Neural cell (in vitro differentiated cells): ENCODE results near the gene CTAGE6. TPM values are rescaled to one million over a fixed set of nuclear protein-coding genes. Genes with fewer than 3 reads are reported as not detected.
"Not testable (repeated sequence)": the region's sequence is repeated elsewhere in the genome, so short reads cannot be mapped to it uniquely, and the experiment has no call there.

Source experiments
- H2AFZ ChIP-seq: fragments of 200-600, 300-800 bp; sonication (generic), shearing (Covaris generic); 2 replicates; pipeline ENCODE4 v1.6.0; 2014; ENCODE audit warnings: low read depth, mild to moderate bottlenecking, antibody characterized with exemption, low read length, moderate library complexity
- H3F3A ChIP-seq: fragments of 200-600 bp; shearing (Covaris generic); 2 replicates; pipeline ENCODE4 v1.6.1; 2016; ENCODE audit warnings: mild to moderate bottlenecking, moderate library complexity, mixed read lengths, antibody characterized with exemption, low read length; ENCODE audit not compliant: insufficient read depth, poor library complexity, severe bottlenecking
- H3K27ac ChIP-seq: fragments of 200-600, 300-800 bp; sonication (generic), shearing (Covaris generic); 2 replicates; pipeline ENCODE4 v1.5.1; 2014; ENCODE audit warnings: mild to moderate bottlenecking, low read length, moderate library complexity
- H3K27me3 ChIP-seq: fragments of 300-800, 200-600 bp; sonication (generic), shearing (Covaris generic); 2 replicates; pipeline ENCODE4 v1.6.0; 2014; ENCODE audit warnings: mild to moderate bottlenecking, low read depth, low read length, moderate library complexity; ENCODE audit not compliant: insufficient read depth
- H3K36me3 ChIP-seq: fragments of 300-800, 200-600 bp; sonication (generic), shearing (Covaris generic); 2 replicates; pipeline ENCODE4 v1.5.1; 2014; ENCODE audit warnings: mild to moderate bottlenecking, antibody characterized with exemption, low read length, moderate library complexity; ENCODE audit not compliant: insufficient read depth
- H3K4me2 ChIP-seq: fragments of 300-800, 200-600 bp; sonication (generic), shearing (Covaris generic); 2 replicates; pipeline ENCODE4 v1.6.0; 2014; ENCODE audit warnings: mild to moderate bottlenecking, low read length
- H3K4me3 ChIP-seq: fragments of 300-800, 200-600 bp; sonication (generic), shearing (Covaris generic); 2 replicates; pipeline ENCODE4 v1.5.1; 2014; ENCODE audit warnings: mild to moderate bottlenecking, low read length, moderate library complexity
- H3K79me2 ChIP-seq: fragments of 200-600 bp; shearing (Covaris generic); replicated peaks from 2 replicates; pipeline ENCODE4 v1.6.0; 2014; ENCODE audit warnings: mild to moderate bottlenecking, low read length, moderate library complexity; ENCODE audit not compliant: insufficient read depth
- H3K9ac ChIP-seq: fragments of 300-800, 200-600 bp; sonication (generic), shearing (Covaris generic); 2 replicates; pipeline ENCODE4 v1.6.1; 2016; ENCODE audit warnings: mild to moderate bottlenecking, low read length, mixed read lengths
- H3K9me2 ChIP-seq: fragments of 200-600 bp; shearing (Covaris generic); 2 replicates; pipeline ENCODE4 v1.6.1; 2016; ENCODE audit warnings: mild to moderate bottlenecking, low read length, mixed read lengths; ENCODE audit not compliant: insufficient read depth
- H3K9me3 ChIP-seq: fragments of 200-600, 300-800 bp; sonication (generic), shearing (Covaris generic); 2 replicates; pipeline ENCODE4 v1.6.1; 2016; ENCODE audit warnings: mild to moderate bottlenecking, mixed run types, low read length, moderate library complexity, mixed read lengths
- H4K20me1 ChIP-seq: fragments of 200-600 bp; shearing (Covaris generic); 2 replicates; pipeline ENCODE4 v1.6.1; 2016; ENCODE audit warnings: mild to moderate bottlenecking, mixed run types; ENCODE audit not compliant: insufficient read depth
- EP300 ChIP-seq: fragments of 450-650 bp; conservative IDR thresholded peaks from 2 replicates; pipeline ENCODE4 v1.6.1; 2014; ENCODE audit warnings: antibody characterized with exemption, mild to moderate bottlenecking, moderate library complexity; ENCODE audit not compliant: poor library complexity, severe bottlenecking
- EZH2 ChIP-seq: fragments of 200-600, 300-800 bp; shearing (Covaris generic), sonication (generic); IDR thresholded peaks from 2 replicates; pipeline ENCODE4 v1.6.1; 2014; ENCODE audit warnings: antibody characterized with exemption, low read length, borderline replicate concordance, mild to moderate bottlenecking; ENCODE audit not compliant: insufficient read depth, poor library complexity, severe bottlenecking
- MXI1 ChIP-seq: fragments of 450-650 bp; conservative IDR thresholded peaks from 2 replicates; pipeline ENCODE4 v1.6.1; 2014; ENCODE audit warnings: antibody characterized with exemption, mild to moderate bottlenecking; ENCODE audit not compliant: poor library complexity, severe bottlenecking
- POLR2AphosphoS5 ChIP-seq: IDR thresholded peaks from 2 replicates; pipeline ENCODE4 v1.6.1; 2012
- RAD21 ChIP-seq: fragments of 450-650 bp; conservative IDR thresholded peaks from 2 replicates; pipeline ENCODE4 v1.6.1; 2014; ENCODE audit warnings: antibody characterized with exemption, mild to moderate bottlenecking, moderate library complexity
- REST ChIP-seq: IDR thresholded peaks from 2 replicates; pipeline ENCODE4 v1.6.1; 2012; ENCODE audit warnings: borderline replicate concordance
- SMC3 ChIP-seq: fragments of 450-650 bp; conservative IDR thresholded peaks from 2 replicates; pipeline ENCODE4 v1.6.1; 2014; ENCODE audit warnings: antibody characterized with exemption, mild to moderate bottlenecking, moderate library complexity; ENCODE audit not compliant: poor library complexity
- TAF1 ChIP-seq: IDR thresholded peaks from 2 replicates; pipeline ENCODE4 v1.6.1; 2012; ENCODE audit warnings: low read depth
- polyA plus RNA-seq: library from polyadenylated mRNA; depleted of rRNA; stranded (reverse); fragments of >200 nt; gene quantifications from 2 replicates; pipeline ENCODE4 v1.2.3, GENCODE V29; 2014
- TF ChIP-seq, protein P1 (sequence below): fragments of 450-650 bp; IDR thresholded peaks from 2 replicates; pipeline ENCODE4 v1.5.1; 2014; ENCODE audit warnings: antibody characterized with exemption, mild to moderate bottlenecking, moderate library complexity; ENCODE audit not compliant: poor library complexity, severe bottlenecking

The CTAGE6 gene
- polyA plus RNA-seq, 1 donor from 2014 or later: not detected

DNA sequence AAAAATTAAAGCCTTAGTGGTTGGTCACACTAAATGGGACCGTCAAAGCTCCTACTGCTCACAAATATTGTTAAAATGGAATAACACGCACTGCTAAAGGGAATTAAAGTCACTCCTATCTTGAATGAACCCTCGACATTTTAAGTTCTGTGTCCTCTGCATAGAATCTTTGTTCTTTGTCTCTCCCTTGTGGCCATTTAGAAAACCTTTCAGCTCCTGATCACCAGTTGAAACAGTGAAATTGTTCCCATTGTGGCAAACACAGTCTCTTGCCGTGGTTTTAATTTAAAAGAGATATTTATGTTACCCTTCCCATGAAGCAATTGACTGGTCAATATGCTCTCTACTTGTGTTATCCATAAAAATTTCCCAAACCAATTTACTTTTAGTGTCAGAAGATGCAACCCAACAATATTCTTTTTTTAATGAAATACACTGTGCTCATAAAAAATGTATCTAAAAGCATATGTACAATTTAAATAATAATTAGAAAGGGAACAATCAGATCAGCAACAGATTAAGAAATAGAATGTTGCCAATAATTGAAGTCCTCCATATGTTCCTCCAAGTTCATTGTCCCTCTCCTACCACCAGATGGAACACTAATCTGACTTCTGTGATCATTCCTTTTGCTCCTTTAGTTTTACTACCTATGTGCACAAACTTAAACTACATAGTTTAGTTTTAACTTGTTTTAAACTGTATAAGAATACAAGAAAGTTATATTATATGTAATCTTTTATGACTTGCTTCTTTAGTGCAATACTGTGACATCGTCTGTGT lies 20.3 kb downstream of the CTAGE6 start:
- not testable (repeated sequence) for H4K20me1 ChIP-seq, H3K4me3 ChIP-seq, H3K9me3 ChIP-seq, H3K9ac ChIP-seq, H3K4me2 ChIP-seq, H3K79me2 ChIP-seq, H3K27me3 ChIP-seq, H3K27ac ChIP-seq, H3K9me2 ChIP-seq, H3F3A ChIP-seq, H2AFZ ChIP-seq, H3K36me3 ChIP-seq
- TF ChIP-seq, protein P1, sequence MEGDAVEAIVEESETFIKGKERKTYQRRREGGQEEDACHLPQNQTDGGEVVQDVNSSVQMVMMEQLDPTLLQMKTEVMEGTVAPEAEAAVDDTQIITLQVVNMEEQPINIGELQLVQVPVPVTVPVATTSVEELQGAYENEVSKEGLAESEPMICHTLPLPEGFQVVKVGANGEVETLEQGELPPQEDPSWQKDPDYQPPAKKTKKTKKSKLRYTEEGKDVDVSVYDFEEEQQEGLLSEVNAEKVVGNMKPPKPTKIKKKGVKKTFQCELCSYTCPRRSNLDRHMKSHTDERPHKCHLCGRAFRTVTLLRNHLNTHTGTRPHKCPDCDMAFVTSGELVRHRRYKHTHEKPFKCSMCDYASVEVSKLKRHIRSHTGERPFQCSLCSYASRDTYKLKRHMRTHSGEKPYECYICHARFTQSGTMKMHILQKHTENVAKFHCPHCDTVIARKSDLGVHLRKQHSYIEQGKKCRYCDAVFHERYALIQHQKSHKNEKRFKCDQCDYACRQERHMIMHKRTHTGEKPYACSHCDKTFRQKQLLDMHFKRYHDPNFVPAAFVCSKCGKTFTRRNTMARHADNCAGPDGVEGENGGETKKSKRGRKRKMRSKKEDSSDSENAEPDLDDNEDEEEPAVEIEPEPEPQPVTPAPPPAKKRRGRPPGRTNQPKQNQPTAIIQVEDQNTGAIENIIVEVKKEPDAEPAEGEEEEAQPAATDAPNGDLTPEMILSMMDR: peak; percentile 58
- TF ChIP-seq SMC3 (peak; percentile 39), RAD21 (peak; percentile 51)

DNA sequence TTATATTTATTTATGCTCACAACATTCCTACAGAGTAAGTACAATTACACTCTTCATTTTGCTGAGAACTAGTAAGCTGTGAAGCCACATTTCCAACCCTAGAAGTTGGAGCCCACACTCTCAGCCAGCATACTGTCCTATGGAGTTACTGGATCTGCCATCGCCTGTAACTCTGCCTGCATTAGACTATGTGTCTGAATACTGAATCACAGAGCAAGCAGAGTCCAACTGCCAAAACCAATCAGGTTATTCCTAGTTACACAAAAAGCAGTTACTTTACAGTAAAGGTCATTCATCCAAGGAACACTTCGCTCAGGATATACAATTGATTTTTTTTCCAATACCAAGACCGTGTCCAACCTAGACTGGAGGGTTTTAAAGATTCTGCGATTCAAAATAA lies 21.5 kb downstream of the CTAGE6 start:
- Histone ChIP-seq H3K9me3 (no peaks in the 10 kb centered on the region), H3K4me3 (no peak overlapping the region), H3K27ac (no peak overlapping the region), H3K79me2 (no peaks in the 10 kb centered on the region), H4K20me1 (no peaks in the 10 kb centered on the region), H3K9ac (no peak overlapping the region), H3K4me2 (no peak overlapping the region), H3K27me3 (no peaks in the 10 kb centered on the region), H3F3A (no peaks in the 10 kb centered on the region), H3K36me3 (no peaks in the 10 kb centered on the region), H3K9me2 (no peaks in the 10 kb centered on the region), H2AFZ (no peak overlapping the region)
- TF ChIP-seq MXI1 (no peak), SMC3 (no peak), EP300 (no peak), POLR2AphosphoS5 (no peak), EZH2 (no peak)

DNA sequence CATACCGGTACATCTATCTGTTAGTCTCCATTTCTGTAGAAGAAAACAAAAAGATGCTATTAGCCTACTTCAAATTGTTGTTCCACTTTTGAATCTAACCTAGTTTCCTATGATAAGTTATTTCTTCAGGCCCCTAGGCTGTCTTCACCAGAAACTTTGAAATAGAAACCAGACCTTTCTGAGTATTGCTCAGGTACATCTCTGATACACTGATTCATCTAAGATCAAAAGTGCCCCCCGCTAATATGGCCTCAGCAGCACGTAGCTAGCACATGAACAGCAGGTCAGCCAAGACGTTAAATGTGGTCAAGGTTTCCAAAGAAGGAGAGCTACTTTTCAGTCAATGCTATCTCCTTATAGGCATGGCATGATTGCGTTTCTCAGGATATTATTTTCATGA lies 23.6 kb downstream of the CTAGE6 start:
- Histone ChIP-seq H3K9me3 (no peaks in the 10 kb centered on the region), H3K79me2 (no peaks in the 10 kb centered on the region), H4K20me1 (no peaks in the 10 kb centered on the region), H3F3A (no peaks in the 10 kb centered on the region), H3K27ac (no peak overlapping the region), H3K36me3 (no peaks in the 10 kb centered on the region), H2AFZ (no peak overlapping the region), H3K9ac (no peak overlapping the region), H3K4me2 (no peak overlapping the region), H3K9me2 (no peaks in the 10 kb centered on the region), H3K4me3 (no peak overlapping the region), H3K27me3 (no peaks in the 10 kb centered on the region)
- no peak for TF ChIP-seq RAD21
- TF ChIP-seq, protein P1: no peak
- TF ChIP-seq TAF1: no peak
- no peak for TF ChIP-seq SMC3
- no peak for TF ChIP-seq EZH2
- no peak for TF ChIP-seq MXI1
- no peak for TF ChIP-seq EP300
- TF ChIP-seq REST: no peak
- TF ChIP-seq POLR2AphosphoS5: no peak
